Transverse colon (tissue), 4 donors: ENCODE results near the gene PLXNB2. TPM values are rescaled to one million over a fixed set of nuclear protein-coding genes. Genes with fewer than 3 reads are reported as not detected.

Experiments
- DNase-seq: peaks from one replicate; pipeline ENCODE4 v3.0.0-alpha.2; 2019
- H3K27ac ChIP-seq, 4 donors: fragments of 200-600 bp; sonication (generic); 2 replicates each; pipeline ENCODE4 v1.5.1; 2016 to 2018; ENCODE audit warnings: inconsistent platforms in 4 of 4
- H3K27me3 ChIP-seq: fragments of 200-600 bp; sonication (generic); 2 replicates; pipeline ENCODE4 v1.5.1; 2017; ENCODE audit warnings: inconsistent platforms
- H3K36me3 ChIP-seq, 4 donors: fragments of 200-600 bp; sonication (generic); 2 replicates each; pipeline ENCODE4 v1.5.1; 2017 to 2019; ENCODE audit warnings: inconsistent platforms in 4 of 4
- H3K4me1 ChIP-seq, 4 donors: fragments of 200-600 bp; sonication (generic); 2 replicates each; pipeline ENCODE4 v1.5.1; 2017 to 2020; ENCODE audit warnings: inconsistent platforms in 4 of 4
- H3K4me3 ChIP-seq, 4 donors: fragments of 200-600 bp; sonication (generic); 1 replicate in 1 of 4; 2 replicates in 3 of 4; pipeline versions ENCODE4 v1.5.1 to v1.6.1; 2017 to 2019; ENCODE audit warnings: inconsistent platforms in 4 of 4
- H3K9me3 ChIP-seq, 2 donors: fragments of 200-600 bp; sonication (generic); 2 replicates each; pipeline ENCODE4 v1.5.1; 2017 to 2019; ENCODE audit warnings: inconsistent platforms in 2 of 2
- EP300 ChIP-seq: sonication (generic); formaldehyde crosslinking; IDR thresholded peaks from one replicate; pipeline ENCODE4 v1.6.1; 2017; ENCODE audit warnings: antibody characterized with exemption, low read depth
- POLR2A ChIP-seq: fragments of 450-650 bp; IDR thresholded peaks from one replicate; pipeline ENCODE4 v1.6.1; 2016; ENCODE audit warnings: antibody characterized with exemption, mild to moderate bottlenecking, moderate library complexity
- POLR2AphosphoS5 ChIP-seq, 3 donors: sonication (generic); formaldehyde crosslinking; IDR thresholded peaks; one replicate each; pipeline ENCODE4 v1.6.1; 2016; ENCODE audit warnings: antibody characterized with exemption in 3 of 3
- WGBS, 2 donors: methylation state at CpG; one replicate each; pipeline ENCODE4 v1.1.5; 2018; ENCODE audit warnings: low coverage in 1 of 2; 5-methylcytosine and 5-hydroxymethylcytosine counted together
- in situ Hi-C, 4 donors: fragments of 200-750 bp; cut with MboI; loops; one replicate each; pipeline versions ENCODE4 v1.15.0 to v1.15.1; 2017; ENCODE audit warnings: low sequenced_read_pairs in 3 of 4, low pct_ligation_motif_present in 1 of 4, low pct_unique_long_range_greater_than_20kb in 1 of 4
- intact Hi-C: fragments of 100-400 bp; cut with DNase I; formaldehyde crosslinking; loops from one replicate; pipeline ENCODE4 v1.15.1; 2023; ENCODE audit warnings: low total_unique reads
- total RNA-seq, 4 donors: library from RNA; depleted of rRNA; stranded (reverse); fragments of >200 nt; gene quantifications; one replicate each; pipeline ENCODE4 v1.1.0, GENCODE V29; 2016
- TF ChIP-seq, protein P1 (sequence below), 5 experiments: fragments of 200-600 bp in 3 of 5; fragments of 450-650 bp in 2 of 5; sonication (generic) in 3 of 5; IDR thresholded peaks; 1 replicate in 2 of 5; 2 replicates in 3 of 5; pipeline ENCODE4 v1.5.1; 2016 to 2017; ENCODE audit warnings: antibody characterized with exemption in 5 of 5, inconsistent platforms in 3 of 5, mild to moderate bottlenecking in 2 of 5, moderate library complexity in 1 of 5

Gene PLXNB2
- total RNA-seq, 4 donors from 2014 or later = 305 to 880 (median 460) TPM

DNA sequence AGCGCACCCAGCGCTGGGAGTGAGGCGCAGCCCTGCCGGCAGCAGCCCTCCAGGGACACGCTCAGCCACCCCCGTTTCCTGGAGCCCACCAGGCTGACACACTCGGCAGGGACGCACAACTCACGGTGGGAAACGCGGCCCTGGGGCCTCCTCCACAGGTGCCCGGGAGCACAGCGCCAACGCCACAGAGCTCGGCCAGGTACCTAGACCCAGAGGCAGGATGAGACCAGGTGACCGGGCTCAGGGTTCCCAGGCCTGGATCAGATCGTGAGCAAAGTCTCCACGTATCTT lies 80.6 kb downstream of the PLXNB2 start:
- TF ChIP-seq EP300 (no peak), POLR2AphosphoS5 (IDR thresholded peaks at IDR 0.05) (no peak), POLR2A (no peak)
- TF ChIP-seq, protein P1, sequence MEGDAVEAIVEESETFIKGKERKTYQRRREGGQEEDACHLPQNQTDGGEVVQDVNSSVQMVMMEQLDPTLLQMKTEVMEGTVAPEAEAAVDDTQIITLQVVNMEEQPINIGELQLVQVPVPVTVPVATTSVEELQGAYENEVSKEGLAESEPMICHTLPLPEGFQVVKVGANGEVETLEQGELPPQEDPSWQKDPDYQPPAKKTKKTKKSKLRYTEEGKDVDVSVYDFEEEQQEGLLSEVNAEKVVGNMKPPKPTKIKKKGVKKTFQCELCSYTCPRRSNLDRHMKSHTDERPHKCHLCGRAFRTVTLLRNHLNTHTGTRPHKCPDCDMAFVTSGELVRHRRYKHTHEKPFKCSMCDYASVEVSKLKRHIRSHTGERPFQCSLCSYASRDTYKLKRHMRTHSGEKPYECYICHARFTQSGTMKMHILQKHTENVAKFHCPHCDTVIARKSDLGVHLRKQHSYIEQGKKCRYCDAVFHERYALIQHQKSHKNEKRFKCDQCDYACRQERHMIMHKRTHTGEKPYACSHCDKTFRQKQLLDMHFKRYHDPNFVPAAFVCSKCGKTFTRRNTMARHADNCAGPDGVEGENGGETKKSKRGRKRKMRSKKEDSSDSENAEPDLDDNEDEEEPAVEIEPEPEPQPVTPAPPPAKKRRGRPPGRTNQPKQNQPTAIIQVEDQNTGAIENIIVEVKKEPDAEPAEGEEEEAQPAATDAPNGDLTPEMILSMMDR (IDR thresholded peaks at IDR 0.05) = no peak

DNA sequence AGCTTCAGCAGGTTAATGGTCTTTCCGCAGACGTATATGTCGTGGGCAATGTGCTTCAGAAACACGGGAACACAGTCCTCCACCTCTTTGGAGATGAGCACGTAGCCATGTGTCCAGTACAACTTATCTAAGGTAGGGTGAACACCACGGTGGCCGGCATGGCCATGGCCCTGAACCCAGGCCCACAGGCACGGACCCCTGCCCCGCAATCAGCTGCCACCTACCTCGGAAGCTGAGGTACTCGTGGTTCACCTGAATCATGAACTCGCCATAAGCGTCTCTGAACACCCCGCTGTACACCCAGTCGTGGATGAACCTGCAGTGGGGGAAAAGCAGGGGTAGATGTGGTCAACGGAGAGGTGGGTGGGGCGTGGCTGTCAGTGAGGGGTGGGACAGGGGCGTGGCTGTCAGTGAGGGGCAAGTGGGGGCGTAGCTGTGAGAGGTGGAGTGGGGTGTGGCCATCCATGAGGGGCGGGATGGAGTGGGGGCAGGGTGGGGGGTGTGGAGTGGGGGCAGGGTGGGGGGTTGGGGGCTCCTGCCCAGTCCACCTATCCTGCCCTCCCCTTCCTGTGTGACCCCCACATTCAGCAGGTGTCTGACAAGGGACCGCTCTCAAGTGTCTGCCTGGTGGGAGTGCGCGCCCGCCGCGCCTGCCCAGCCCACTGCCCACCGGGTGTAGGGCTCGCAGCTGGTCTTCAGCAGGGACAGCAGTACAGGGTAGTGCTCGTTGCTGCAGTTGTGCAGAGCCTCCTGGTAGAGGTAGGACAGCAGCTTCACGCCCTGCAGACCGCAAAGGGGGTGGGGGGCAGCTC lies 81.2 kb downstream of the PLXNB2 start:
- no peak for DNase-seq
- H3K27ac ChIP-seq = no peak overlapping the region
- H3K4me1 ChIP-seq = no peaks in the 10 kb centered on the region
- H3K9me3 ChIP-seq = no peaks in the 10 kb centered on the region
- no peak for TF ChIP-seq EP300
- TF ChIP-seq, protein P1 (IDR thresholded peaks at IDR 0.05) = no peak
- intact Hi-C loops (no loop called here), in situ Hi-C loops (no loop called here)
- no peaks in the 10 kb centered on the region for H3K27me3 ChIP-seq
- no peak overlapping the region for H3K4me3 ChIP-seq
- peaks cover 0 to 23% (median 10%) of the 10 kb centered on the region in 4 donors for H3K36me3 ChIP-seq
- 80 to 86% methylated on average over 3 to 22 of the region's 31 CpGs for WGBS, 2 donors

More for the DNA sequence above, 80.6 kb downstream of the PLXNB2 start:
- in situ Hi-C loops = no loop called here
- intact Hi-C loops = no loop called here
- H3K27ac ChIP-seq = no peak overlapping the region
- DNase-seq = no peak
- WGBS, 2 donors = 94% methylated on average over 12 of the region's 18 CpGs; no CpG with 5 or more reads in 1 of the 2 donors
- no peaks in the 10 kb centered on the region for H3K9me3 ChIP-seq
- no peaks in the 10 kb centered on the region for H3K27me3 ChIP-seq
- peaks cover 0 to 20% (median 8%) of the 10 kb centered on the region in 4 donors for H3K36me3 ChIP-seq
- no peak overlapping the region for H3K4me3 ChIP-seq
- no peaks in the 10 kb centered on the region for H3K4me1 ChIP-seq

DNA sequence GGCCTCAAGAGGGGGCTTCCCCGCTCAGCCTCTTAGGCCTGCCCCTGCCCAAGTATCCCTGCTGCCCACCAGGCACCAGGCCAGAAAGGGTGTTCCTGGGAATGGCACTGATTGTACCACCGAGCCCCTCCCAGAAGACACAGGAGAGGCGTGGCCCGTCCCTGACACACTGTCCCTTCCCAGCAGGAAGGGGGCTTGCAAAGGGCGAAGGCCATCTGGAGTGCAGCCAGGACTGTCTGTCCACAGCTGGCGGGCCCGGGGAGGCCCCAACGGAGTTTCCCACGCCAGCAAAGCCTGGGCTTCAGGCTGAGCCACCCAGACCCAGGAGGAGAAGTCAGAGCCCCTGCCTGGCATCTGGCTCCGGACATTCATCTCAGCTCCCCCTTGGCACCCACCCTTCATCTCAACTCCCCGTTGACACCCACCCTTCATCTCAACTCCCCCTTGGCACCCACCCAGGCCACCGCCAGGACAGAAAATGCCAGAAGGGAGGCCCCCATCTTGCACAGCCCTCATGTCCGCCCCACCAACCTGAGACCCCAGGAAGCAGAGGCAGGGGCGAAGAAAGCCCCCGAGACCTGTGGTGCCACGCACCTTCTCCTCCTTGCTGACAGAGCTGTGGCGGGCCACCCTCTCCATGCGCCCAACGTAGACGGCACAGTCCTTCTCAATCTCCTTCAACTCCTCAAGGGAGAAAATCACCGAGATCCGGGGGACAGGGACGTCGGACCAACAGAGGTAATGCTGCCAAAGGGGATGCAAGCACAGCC lies 82.1 kb downstream of the PLXNB2 start:
- Histone ChIP-seq H3K9me3 (no peaks in the 10 kb centered on the region), H3K27me3 (no peaks in the 10 kb centered on the region), H3K4me1 (no peaks in the 10 kb centered on the region), H3K36me3 (peaks cover 0 to 30% (median 11%) of the 10 kb centered on the region in 4 donors), H3K4me3 (no peak overlapping the region), H3K27ac (no peak overlapping the region)
- TF ChIP-seq EP300 = no peak
- no peak for TF ChIP-seq POLR2A
- TF ChIP-seq, protein P1 (IDR thresholded peaks at IDR 0.05) = no peak
- TF ChIP-seq POLR2AphosphoS5 (IDR thresholded peaks at IDR 0.05) = no peak
- intact Hi-C loops (no loop called here), in situ Hi-C loops (no loop called here)
- DNase-seq = no peak
- 83% methylated on average over 24 of the region's 24 CpGs; no CpG with 5 or more reads in 1 of the 2 donors for WGBS, 2 donors

Other genes with a start within 250 kb of the PLXNB2 start
- gene TTLL8, start 249.3 kb downstream of the PLXNB2 start, total RNA-seq = not detected
- gene MLC1, start 222.2 kb downstream of the PLXNB2 start, total RNA-seq = not detected
- gene MOV10L1, start 217.6 kb downstream of the PLXNB2 start, total RNA-seq = under 1 TPM in 3 of 4 donors, not detected in 1; 0.20 to 0.48 (median 0.41) TPM
- under 1 TPM in 1 of 4 donors, not detected in 3; 0.32 TPM for gene PANX2, start 136.9 kb downstream of the PLXNB2 start, total RNA-seq
- 100 to 1,000 TPM in 1 of 4 donors, 10 to 100 TPM in 3; 40.6 to 109 (median 69.4) TPM for gene TRABD, start 121.7 kb downstream of the PLXNB2 start, total RNA-seq
- gene SELENOO, start 106.6 kb downstream of the PLXNB2 start, total RNA-seq = 10 to 100 TPM; 27.3 to 91.3 (median 35.1) TPM
- gene TUBGCP6, start 62.6 kb downstream of the PLXNB2 start, total RNA-seq = 100 to 1,000 TPM in 1 of 4 donors, 10 to 100 TPM in 3; 43.8 to 110 (median 73.1) TPM
- 100 to 1,000 TPM in 2 of 4 donors, 10 to 100 TPM in 2; 66.8 to 618 (median 142) TPM for gene HDAC10, start 56.4 kb downstream of the PLXNB2 start, total RNA-seq
- gene MAPK12, start 46.0 kb downstream of the PLXNB2 start, total RNA-seq = 1 to 10 TPM; 1.1 to 9.4 (median 3.3) TPM
- 1 to 10 TPM; 1.6 to 6.4 (median 2.7) TPM for gene MAPK11, start 37.3 kb downstream of the PLXNB2 start, total RNA-seq
- 10 to 100 TPM in 2 of 4 donors, 1 to 10 TPM in 2; 3.2 to 22.7 (median 8.3) TPM for gene DENND6B, start 19.4 kb upstream of the PLXNB2 start, total RNA-seq
- gene PPP6R2, start 35.7 kb upstream of the PLXNB2 start, total RNA-seq = 100 to 1,000 TPM in 1 of 4 donors, 10 to 100 TPM in 3; 62.1 to 151 (median 77.8) TPM
- 100 to 1,000 TPM in 2 of 4 donors, 10 to 100 TPM in 2; 59.9 to 241 (median 108) TPM for gene SBF1, start 167.4 kb upstream of the PLXNB2 start, total RNA-seq
- gene ADM2, start 173.9 kb upstream of the PLXNB2 start, total RNA-seq = 1 to 10 TPM in 3 of 4 donors, under 1 TPM in 1; 0.75 to 5.4 (median 1.2) TPM
- gene MIOX, start 179.2 kb upstream of the PLXNB2 start, total RNA-seq = not detected
- gene LMF2, start 200.1 kb upstream of the PLXNB2 start, total RNA-seq = 100 to 1,000 TPM in 1 of 4 donors, 10 to 100 TPM in 3; 54.0 to 119 (median 79.9) TPM
- gene NCAPH2, start 200.6 kb upstream of the PLXNB2 start, total RNA-seq = 10 to 100 TPM; 26.5 to 64.7 (median 41.6) TPM
- gene SCO2, start 218.0 kb upstream of the PLXNB2 start, total RNA-seq = 10 to 100 TPM in 1 of 4 donors, 1 to 10 TPM in 2, not detected in 1; 5.1 to 63.6 (median 5.9) TPM
- gene TYMP, start 222.4 kb upstream of the PLXNB2 start, total RNA-seq = 10 to 100 TPM; 27.5 to 60.7 (median 32.2) TPM
- gene KLHDC7B, start 238.3 kb upstream of the PLXNB2 start, total RNA-seq = 1 to 10 TPM in 1 of 4 donors, under 1 TPM in 2, not detected in 1; 0.14 to 1.5 (median 0.32) TPM